ENCODE results near the gene SMIM20.

The SMIM20 gene

DNA sequence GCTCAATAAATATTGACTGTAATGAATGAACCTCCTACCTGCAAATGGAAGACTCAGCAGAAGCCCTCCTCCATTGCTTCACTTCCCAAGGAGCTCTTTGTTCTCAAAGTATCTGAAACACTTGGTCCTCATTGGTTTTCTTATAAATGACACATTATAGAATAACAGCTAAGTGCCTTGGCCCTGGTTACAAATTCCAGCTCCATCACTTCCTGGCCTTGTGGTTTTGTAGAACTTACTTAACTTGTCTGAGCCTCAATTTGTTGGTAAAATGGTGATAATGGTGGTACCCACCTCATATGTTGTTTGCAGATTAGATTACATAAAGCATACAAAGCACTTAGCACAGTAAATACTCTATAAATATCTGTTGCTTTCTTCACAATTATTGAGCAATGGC is 25.2 kb upstream of the SMIM20 start:
- DNase-seq, result no peak
- H3K36me3 ChIP-seq (ENCODE audit: insufficient read depth, low read length), result no peaks in the 10 kb centered on the region
- TF ChIP-seq, protein P1, sequence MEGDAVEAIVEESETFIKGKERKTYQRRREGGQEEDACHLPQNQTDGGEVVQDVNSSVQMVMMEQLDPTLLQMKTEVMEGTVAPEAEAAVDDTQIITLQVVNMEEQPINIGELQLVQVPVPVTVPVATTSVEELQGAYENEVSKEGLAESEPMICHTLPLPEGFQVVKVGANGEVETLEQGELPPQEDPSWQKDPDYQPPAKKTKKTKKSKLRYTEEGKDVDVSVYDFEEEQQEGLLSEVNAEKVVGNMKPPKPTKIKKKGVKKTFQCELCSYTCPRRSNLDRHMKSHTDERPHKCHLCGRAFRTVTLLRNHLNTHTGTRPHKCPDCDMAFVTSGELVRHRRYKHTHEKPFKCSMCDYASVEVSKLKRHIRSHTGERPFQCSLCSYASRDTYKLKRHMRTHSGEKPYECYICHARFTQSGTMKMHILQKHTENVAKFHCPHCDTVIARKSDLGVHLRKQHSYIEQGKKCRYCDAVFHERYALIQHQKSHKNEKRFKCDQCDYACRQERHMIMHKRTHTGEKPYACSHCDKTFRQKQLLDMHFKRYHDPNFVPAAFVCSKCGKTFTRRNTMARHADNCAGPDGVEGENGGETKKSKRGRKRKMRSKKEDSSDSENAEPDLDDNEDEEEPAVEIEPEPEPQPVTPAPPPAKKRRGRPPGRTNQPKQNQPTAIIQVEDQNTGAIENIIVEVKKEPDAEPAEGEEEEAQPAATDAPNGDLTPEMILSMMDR (IDR thresholded peaks at IDR 0.05; ENCODE audit: borderline replicate concordance, extremely low read depth, low read length, poor library complexity, severe bottlenecking), result no peak
- TF ChIP-seq EZH2 (IDR thresholded peaks at IDR 0.05; ENCODE audit: borderline replicate concordance, low read depth, low read length, severe bottlenecking), result no peak
- no peak overlapping the region for H2AFZ ChIP-seq (ENCODE audit: low read depth, low read length)
- no peaks in the 10 kb centered on the region for H4K20me1 ChIP-seq (ENCODE audit: insufficient read depth, low read length)
- H3K27me3 ChIP-seq (ENCODE audit: insufficient read depth, low read length, poor library complexity), result no peaks in the 10 kb centered on the region
- no peak overlapping the region for H3K27ac ChIP-seq (ENCODE audit: low read length)
- no peak overlapping the region for H3K4me3 ChIP-seq (ENCODE audit: low read depth in 1 of 2, low read length in 2 of 2)
- H3K4me2 ChIP-seq (ENCODE audit: insufficient read depth, low read length), result no peak overlapping the region
- H3K9ac ChIP-seq (ENCODE audit: low read depth, low read length), result no peak overlapping the region
- no peaks in the 10 kb centered on the region for H3K9me3 ChIP-seq (ENCODE audit: insufficient read depth, low read length, severe bottlenecking)
- H3K79me2 ChIP-seq (ENCODE audit: insufficient read depth, low read length), result no peaks in the 10 kb centered on the region
- no peaks in the 10 kb centered on the region for H3K4me1 ChIP-seq (ENCODE audit: insufficient read depth, low read length)
- ATAC-seq (ENCODE audit: insufficient read depth, low read depth), result no peak

DNA sequence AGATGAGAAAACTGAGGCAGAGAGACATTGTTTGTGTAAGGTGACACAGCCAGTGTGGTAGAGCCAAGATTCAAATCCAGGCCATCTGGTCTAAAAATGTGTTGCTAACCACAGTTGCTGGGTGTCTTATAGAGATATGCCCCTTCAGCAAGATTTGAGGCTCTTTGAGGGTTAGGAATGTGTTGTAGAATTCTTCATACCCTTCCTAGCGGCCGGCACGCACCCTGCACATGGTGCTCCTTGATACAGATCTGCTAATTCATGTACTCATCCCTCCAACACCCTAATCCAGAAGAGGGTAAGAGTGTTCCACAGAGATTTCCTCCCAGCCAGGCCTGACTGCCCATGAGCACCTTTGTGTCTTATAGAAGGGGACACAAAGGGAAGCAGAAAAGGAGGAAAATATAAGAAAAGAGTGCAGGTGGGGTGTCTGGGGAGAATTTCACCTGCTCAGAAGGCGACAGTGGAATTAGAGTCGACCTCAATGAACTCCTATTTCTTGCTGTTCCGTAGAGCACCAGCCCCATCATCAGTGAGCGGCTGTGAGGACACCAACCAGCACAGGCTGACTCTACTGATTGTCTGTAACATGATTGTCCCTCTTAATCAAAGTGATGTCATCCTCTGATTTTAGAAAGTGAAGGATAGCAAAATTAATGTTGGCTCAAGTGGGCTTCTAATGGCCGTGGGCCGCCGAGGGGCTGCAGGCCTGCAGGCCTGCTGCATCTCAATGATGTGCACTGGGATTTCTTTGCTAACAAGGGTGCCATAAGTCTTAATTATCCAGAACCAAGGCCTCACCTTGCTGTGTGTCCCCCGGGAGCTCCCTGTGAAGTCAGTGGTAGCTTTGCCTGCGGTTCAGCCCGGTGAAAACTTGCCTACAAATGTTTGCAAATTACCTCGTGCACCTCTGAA is 24.2 kb upstream of the SMIM20 start:
- Histone ChIP-seq H3K27me3 (ENCODE audit: insufficient read depth, low read length, poor library complexity) (no peaks in the 10 kb centered on the region), H3K27ac (ENCODE audit: low read length) (no peak overlapping the region), H3K4me2 (ENCODE audit: insufficient read depth, low read length) (no peak overlapping the region), H3K9ac (ENCODE audit: low read depth, low read length) (no peak overlapping the region), H2AFZ (ENCODE audit: low read depth, low read length) (no peak overlapping the region), H3K36me3 (ENCODE audit: insufficient read depth, low read length) (no peaks in the 10 kb centered on the region), H4K20me1 (ENCODE audit: insufficient read depth, low read length) (no peaks in the 10 kb centered on the region), H3K4me3 (ENCODE audit: low read depth in 1 of 2, low read length in 2 of 2) (no peak overlapping the region), H3K4me1 (ENCODE audit: insufficient read depth, low read length) (no peaks in the 10 kb centered on the region), H3K79me2 (ENCODE audit: insufficient read depth, low read length) (no peaks in the 10 kb centered on the region), H3K9me3 (ENCODE audit: insufficient read depth, low read length, severe bottlenecking) (no peaks in the 10 kb centered on the region)
- ATAC-seq (ENCODE audit: insufficient read depth, low read depth) (no peak), DNase-seq (no peak)
- no peak for TF ChIP-seq EZH2 (IDR thresholded peaks at IDR 0.05; ENCODE audit: borderline replicate concordance, low read depth, low read length, severe bottlenecking)
- TF ChIP-seq, protein P1 (IDR thresholded peaks at IDR 0.05; ENCODE audit: borderline replicate concordance, extremely low read depth, low read length, poor library complexity, severe bottlenecking), result no peak

DNA sequence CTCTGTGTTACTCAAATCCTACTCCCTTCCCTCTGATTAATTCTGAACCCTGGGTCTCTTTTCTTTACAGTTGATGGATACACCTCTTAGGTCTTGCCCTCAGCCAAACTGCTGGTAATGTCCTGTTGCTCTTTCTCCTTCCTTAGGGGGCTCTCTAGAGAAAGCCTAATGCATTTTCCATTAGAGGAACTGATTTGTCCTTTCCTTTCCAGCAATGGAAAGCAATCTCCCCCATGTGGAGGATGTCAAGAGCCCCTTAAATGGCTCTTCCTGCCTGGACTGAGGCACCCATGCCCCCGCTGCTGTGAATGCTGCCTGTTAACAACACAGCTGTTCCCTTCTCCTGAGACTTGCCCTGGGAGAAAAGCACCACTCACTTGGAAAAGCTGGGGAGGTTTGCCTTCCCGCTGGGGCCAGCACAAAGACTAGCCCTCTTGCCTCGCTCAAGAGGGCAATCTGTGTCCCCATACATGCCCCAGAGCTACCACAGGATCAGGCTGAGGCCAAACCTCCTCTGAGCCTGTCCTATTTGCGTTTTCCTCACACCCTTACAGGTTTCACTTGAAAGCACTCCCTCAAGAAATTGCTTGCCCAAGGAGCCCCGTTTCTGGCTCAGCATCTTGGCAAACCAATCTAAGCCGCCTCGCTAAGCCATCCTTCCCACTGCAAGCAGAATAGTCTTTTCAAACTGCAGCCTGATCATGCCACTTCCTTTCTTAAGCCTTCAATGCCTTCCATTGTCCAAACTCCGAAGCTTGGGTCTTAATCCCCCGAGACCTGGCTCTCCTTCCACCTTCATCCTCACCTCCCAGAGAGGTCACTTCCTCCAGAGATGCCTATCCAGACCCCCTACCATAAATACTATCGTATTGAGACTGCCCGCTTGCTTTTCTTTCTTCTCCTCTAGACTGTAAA is 23.2 kb upstream of the SMIM20 start:
- ATAC-seq (ENCODE audit: insufficient read depth, low read depth) (no peak), DNase-seq (no peak)
- H3K4me2 ChIP-seq (ENCODE audit: insufficient read depth, low read length), result no peak overlapping the region
- no peaks in the 10 kb centered on the region for H3K36me3 ChIP-seq (ENCODE audit: insufficient read depth, low read length)
- H3K4me1 ChIP-seq (ENCODE audit: insufficient read depth, low read length), result no peaks in the 10 kb centered on the region
- H3K79me2 ChIP-seq (ENCODE audit: insufficient read depth, low read length), result no peaks in the 10 kb centered on the region
- no peak overlapping the region for H3K27ac ChIP-seq (ENCODE audit: low read length)
- H4K20me1 ChIP-seq (ENCODE audit: insufficient read depth, low read length), result no peaks in the 10 kb centered on the region
- H3K27me3 ChIP-seq (ENCODE audit: insufficient read depth, low read length, poor library complexity), result no peaks in the 10 kb centered on the region
- H3K9ac ChIP-seq (ENCODE audit: low read depth, low read length), result no peak overlapping the region
- H3K4me3 ChIP-seq (ENCODE audit: low read depth in 1 of 2, low read length in 2 of 2), result no peak overlapping the region
- H2AFZ ChIP-seq (ENCODE audit: low read depth, low read length), result no peak overlapping the region
- no peaks in the 10 kb centered on the region for H3K9me3 ChIP-seq (ENCODE audit: insufficient read depth, low read length, severe bottlenecking)
- TF ChIP-seq, protein P1 (IDR thresholded peaks at IDR 0.05; ENCODE audit: borderline replicate concordance, extremely low read depth, low read length, poor library complexity, severe bottlenecking), result no peak
- TF ChIP-seq EZH2 (IDR thresholded peaks at IDR 0.05; ENCODE audit: borderline replicate concordance, low read depth, low read length, severe bottlenecking), result no peak
